ENCODE results near the gene LEPROT.
A peak's percentile ranks its signal among the peaks of the same experiment; 100 is the strongest.
"Not testable (repeated sequence)": the region's sequence is repeated elsewhere in the genome, so short reads cannot be mapped to it uniquely, and the experiment has no call there.

The LEPROT gene, protein sequence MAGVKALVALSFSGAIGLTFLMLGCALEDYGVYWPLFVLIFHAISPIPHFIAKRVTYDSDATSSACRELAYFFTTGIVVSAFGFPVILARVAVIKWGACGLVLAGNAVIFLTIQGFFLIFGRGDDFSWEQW

DNA sequence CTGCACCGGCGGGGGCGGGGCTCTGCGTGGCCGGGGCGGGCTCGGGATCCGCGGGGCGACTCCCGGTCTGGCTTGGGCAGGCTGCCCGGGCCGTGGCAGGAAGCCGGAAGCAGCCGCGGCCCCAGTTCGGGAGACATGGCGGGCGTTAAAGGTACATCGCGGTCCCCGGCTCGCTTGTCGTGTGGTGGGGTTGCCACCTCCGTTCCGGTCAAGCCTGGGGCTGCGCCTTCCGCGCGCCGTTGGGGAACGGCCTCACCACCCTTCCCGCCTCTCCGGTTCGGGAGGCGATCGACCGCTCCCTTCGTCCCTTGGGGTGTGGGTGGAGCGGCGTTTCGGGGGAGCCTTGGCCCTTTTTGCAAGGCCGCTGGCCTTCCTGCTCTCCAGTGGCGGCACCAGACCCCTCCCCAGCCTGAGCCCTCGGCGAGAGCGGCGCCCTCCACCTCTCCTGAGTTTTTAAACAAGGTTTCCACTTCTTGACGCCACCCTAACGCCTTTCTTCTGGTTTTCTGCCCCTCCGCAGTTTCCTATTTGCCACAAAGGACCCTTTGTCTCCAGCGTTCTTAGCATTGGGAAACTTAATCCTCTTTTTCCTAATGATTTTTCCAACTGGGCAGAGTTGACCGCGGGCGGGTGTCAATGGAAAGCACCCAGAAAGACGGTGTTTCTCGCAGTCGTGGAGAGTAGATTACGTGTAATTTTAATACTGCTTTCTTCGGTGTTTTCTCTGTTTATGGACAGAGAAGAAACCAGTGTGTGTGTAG, at the start of gene LEPROT, which contains the start of gene LEPR:
TSS of gene LEPROT (plus strand) at position 79 of the 761 bp plus-strand sequence. CDS start at position 136, 57 bp downstream.
TSS of gene LEPR (plus strand) at position 79 of the 761 bp plus-strand sequence. CDS start 144,898 bp downstream, outside the sequence.
- peak; percentile 86 for DNase-seq (ENCODE audit: low read depth, low spot score)

DNA sequence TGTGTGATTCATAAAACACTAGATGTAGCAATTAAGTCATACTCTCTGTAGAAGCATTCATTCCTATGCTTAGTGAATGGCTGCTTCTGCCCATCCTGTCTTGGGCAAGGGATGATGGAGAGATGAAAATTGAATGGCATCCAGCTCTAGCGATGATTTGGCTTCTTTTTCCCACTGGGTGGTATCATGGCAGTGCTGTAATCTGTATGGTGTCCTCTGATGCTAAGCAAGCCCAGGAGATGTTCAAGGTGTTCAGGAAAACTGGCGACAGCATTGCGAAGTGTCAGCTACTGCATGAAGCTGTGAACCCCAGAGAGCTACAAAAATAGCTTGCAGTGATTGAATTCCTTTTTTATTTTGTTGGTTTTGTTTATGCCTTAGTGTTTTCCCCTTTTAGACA, 48.9 kb upstream of the LEPROT start:
- DNase-seq (ENCODE audit: low read depth, low spot score) = no peak

DNA sequence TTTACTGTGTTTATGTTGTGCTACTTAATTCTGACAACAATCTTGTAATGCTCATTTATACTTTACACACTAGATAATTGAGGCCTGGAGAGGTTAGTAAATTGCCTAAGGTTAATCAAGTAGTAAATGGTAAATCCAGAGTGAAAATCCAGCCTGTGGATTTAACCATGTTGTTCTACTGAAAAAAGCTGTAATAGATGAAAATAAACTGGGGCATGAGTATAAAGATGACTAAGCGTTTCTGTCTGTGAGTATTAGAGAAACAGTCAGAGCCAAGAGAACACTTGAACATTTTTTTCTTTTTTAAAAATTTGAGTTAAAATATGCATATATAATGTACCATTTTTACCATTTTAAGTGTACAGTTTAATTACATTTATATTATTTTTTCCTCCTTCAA, 47.9 kb upstream of the LEPROT start:
- DNase-seq (ENCODE audit: low read depth, low spot score) = no peak

DNA sequence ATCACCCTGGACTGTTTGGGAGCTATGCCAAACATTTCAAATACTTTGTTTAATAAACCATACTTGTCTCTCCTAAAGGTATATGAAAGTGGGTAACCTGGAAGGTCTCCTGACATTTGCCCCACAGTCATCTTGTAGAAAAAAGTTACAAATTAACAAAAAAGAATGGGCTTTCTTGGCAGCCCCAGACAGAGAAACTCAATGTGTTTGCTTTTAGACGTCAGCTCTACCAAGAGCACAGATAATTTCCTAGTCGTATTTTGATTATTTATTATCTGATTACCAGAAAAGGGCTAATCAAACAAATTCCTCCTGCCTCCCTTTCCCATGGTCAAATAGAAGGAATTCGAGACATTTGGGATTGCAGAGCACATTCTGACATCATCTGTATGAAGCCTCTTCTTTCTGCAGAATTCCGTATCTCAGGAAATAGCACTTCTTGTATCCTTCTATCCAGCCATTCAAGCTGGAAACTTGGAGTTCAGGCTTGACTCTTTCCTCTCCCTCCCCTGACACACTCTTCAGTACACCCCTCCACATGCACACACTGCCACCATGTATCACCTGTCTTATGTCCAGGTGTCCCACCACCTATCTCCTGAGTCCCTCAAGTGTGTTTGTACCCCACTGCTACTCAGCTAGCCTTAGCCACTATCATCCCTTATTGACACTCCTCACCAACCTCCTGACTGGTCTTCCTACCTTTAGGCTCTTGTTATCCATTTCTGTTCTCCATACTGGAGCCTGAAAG, 42.8 kb upstream of the LEPROT start:
- no peak for DNase-seq (ENCODE audit: low read depth, low spot score)

DNA sequence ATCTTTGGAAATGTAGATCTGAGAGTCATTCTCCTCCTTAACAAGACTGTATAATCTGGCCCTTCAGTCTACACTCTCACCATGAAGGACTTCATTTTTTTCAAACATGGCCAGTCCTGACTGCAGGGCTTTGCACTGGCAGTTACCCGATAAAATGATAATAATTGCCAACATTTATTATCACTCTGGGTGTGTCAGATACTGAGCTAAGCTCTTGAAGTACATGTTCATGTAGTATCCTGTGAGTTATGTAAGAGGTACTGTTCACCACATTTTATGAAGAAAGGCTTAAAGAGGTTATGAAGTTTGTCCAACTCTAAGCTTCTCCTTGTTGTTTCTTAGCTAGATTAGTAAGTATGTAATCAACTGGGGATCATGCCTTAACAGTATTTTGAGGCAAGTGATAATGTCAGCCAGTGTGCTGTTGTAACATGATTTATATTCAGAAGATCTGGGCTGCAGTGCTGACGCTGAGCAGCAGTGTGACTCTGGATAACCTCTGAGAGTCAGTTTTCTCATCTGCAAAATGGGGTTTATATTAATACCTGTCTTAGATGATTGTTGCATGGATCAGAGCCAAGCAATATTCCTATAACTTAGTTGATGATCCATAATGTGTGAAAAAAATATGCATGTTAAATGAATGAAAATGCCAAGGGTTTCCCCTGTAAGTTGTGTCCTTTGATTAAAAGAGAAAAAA, 42.1 kb upstream of the LEPROT start:
- no peak for DNase-seq (ENCODE audit: low read depth, low spot score)

DNA sequence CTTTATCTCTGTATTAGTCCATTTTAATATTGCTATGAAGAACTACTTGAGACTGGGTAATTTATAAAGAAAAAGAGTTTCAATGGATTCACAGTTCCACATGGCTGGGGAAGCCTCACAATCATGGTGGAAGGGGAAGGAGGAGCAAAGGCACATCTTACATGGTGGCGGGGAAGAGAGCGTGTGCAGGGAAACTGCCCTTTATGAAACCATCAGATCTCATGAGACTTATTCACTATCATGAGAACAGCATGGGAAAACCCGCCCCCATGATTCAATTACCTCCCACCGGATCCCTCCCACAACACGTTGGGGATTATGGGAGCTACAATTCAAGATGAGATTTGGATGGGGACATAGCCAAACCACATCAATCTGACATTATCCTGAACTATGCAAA, 36.0 kb upstream of the LEPROT start:
- DNase-seq (ENCODE audit: low read depth, low spot score) = not testable (repeated sequence)

DNA sequence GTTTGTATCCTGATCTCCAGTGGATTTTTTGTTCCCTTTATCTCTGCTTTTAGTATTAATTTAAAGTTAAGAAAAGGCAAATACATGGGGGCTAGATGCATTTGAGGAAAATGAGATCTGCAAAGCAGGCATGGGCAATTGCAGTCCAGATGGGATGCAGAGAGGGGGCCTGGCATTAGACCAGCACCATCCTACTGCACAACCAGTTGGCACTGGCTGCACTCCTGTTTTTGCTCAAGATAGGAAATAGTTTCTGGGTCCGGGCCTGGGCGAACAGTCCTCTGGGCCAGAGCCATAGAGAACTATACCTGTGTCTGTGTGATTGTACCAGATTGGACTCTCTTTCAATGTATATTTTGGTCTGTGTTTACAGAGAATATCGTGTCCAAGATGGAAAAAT, 34.0 kb upstream of the LEPROT start:
- DNase-seq (ENCODE audit: low read depth, low spot score) = no peak

DNA sequence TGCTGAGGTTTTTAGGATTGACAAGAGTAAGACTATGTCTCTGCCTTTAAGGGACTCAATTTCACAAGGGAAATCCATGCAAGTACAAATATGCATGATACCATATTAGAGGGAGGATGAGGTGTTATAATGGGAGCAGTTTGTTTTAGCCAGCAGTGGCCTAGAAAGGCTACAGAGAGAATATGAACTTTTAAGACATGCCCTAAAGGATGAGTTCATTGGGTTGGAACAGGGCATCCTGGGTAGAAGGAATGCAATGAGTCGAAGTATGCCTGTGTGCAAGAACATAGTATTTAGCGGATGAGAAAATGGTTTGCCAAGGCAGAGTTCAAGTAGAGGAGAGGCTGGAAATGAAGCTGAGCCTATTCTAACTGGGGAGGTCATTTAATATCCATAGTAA, 32.6 kb upstream of the LEPROT start:
- no peak for DNase-seq (ENCODE audit: low read depth, low spot score)

DNA sequence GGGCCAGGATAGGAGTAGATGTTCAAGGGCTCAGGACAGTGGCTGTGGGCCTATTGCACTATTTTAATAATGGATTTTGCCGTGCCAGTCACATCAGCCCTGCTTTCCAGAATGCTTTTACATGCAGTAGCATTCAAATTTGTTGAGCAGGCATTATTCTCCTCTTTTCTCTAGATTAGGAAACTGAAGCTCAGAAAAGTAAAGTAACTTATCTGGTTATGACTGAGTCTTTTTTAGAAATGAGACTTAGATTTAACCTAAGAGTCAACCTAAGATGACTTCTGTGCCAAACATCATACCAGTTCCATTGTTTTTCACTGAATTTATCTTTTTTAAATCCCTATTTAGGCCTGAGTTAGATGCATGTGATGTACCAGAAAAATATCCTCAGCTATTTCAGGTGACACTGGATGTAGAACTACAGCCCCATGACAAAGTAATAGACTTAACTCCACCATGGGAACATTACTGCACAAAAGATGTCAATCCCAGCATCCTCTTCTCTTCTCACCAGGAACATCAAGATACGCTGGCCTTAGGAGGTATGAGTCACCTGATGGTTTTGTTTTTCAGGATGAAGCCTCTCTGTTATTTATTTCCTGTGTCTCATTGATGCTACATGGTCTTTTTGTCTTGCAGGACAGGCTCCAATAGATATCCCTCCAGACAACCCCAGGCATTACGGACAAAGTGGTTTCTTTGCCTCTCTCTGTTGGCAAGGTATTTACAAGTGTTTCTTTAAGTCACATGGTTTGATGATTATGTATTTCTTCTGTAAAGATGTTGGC, 31.4 kb upstream of the LEPROT start:
- DNase-seq (ENCODE audit: low read depth, low spot score) = no peak

DNA sequence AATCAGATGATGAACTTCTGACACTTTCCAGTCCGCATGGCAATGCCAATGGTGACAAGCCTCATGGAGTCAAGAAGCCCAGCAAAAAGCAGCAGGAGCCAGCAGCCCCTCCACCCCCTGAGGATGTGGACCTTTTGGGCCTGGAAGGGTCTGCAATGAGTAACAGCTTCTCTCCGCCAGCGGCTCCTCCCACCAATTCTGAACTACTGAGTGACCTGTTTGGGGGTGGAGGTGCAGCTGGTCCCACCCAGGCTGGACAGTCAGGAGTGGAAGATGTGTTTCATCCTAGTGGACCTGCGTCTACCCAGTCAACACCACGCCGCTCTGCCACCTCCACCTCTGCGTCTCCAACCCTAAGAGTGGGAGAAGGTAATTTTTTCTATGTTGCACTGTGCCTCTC, 28.0 kb upstream of the LEPROT start:
- DNase-seq (ENCODE audit: low read depth, low spot score) = no peak

DNA sequence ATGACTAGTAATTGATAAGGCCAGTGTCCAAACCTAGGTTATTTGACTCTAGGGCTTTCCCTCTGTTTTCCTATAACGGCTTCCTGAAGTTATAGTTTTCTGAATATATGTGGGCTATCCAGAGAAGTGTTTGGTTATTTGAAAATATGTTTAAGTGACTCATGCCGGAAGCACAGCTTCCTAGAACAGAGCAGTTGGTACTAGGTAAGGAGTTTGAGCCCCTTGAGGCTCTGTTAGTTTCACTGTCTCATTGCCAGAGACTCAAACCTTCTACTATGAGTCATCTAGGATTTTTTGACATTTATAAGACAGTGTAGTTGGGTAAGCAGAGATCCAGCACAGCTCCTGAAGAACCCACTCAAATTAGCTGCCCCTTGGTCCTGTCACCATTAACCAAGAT, 27.1 kb upstream of the LEPROT start:
- no peak for DNase-seq (ENCODE audit: low read depth, low spot score)

DNA sequence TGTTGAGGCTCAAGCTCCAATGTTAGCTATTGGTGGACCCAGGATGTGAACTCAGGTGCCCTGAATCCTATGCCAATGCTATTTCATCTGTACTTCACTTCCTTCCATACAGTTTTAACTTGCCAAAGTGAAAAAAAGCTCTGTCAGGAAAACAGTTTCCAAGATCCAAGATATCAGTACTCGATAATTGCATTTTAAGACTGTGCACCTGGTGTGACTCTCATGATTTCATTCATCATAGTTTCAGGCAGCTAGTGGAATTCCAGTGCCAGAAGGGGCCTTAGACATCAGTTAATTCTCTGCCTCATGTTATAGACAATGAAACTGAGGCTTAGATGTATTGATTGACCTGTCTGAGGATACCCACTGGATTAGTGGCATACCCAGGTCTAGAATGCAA, 26.5 kb upstream of the LEPROT start:
- DNase-seq (ENCODE audit: low read depth, low spot score) = no peak

DNA sequence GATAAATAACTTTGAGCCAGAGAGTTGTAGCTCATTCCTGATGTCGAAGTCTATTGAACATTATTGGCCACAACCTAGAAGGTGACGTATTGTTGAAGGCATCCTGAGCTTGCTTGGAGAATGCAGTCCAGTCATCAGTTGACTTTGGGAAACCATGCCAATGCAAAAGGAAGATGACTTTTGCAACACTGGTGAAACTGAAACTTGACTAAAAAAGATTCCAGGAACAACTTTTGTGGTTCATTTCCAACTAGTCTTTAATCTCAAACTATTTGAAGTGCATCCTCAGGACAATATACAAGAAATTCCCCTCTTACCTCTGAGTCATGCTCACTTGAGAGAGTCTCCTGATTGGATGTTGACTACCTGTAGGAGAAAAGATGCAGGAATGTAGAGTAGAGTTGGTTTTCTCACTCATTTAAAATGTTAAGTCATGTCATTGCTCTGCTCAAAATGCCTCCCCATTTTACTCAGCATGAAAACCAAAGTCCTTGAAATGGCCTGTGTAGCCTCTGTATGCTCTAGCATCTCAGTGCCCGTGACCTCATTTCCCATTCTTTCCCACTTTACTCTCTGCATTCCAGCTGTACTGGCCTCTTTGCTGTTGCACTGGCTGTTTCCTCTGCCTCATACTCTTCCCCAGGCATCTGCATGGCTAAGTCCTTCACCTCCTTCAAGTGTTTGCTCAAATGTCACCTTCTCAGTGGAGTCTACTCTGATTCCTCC, 24.4 kb upstream of the LEPROT start:
- DNase-seq (ENCODE audit: low read depth, low spot score) = no peak

DNA sequence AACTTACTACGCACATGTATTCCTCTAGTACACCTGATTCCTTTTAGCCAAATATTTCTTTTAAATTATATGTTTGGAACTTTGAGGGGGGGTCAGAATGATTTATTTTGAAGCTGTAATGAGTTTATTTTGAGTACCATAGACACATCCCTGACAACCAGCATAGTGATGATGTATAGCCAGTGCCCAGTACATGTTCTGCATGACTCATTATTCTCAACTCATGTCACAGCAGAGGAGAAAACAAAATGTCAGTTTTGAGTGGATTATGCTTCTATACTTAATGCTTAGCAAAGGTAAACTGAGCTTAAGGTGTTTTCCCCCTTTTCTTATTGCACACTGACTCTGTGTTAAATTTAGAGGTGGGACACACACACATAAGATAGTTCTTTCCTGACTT, 22.4 kb upstream of the LEPROT start:
- DNase-seq (ENCODE audit: low read depth, low spot score) = no peak

DNA sequence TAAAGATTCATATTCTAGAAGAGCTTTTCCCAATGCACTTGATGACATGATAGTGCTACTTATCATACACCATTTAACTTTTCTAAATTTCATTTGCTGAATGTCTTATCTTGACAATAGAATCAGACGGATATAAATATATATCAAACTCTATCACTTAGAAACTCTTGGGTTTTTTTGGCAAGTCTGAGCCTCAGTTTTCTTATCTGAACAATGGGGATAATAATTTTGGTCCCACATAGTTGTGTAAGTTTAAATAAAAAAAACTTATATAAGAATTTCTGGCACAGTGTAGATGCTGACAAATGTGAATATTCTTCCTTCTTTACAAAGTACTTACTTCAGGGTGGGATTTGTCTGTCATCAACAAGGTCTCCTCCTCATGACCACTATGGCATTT, 21.5 kb upstream of the LEPROT start:
- no peak for DNase-seq (ENCODE audit: low read depth, low spot score)

DNA sequence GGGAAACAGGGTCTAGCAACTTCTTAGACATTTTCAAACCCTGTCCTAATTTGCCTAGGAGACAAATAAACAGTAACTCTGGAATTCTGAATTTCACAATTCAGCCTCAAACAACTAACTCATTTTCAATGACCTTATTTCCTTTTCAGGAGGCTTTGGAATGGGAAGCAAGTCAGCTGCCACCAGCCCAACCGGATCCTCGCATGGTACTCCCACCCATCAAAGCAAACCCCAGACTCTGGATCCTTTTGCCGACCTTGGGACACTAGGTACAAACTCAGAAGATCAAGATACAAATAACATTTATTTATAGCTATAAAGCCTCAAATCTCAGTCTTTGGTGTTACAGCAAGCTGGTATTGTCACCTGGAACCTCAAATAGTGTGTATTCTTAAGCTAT, 18.9 kb upstream of the LEPROT start:
- no peak for DNase-seq (ENCODE audit: low read depth, low spot score)

DNA sequence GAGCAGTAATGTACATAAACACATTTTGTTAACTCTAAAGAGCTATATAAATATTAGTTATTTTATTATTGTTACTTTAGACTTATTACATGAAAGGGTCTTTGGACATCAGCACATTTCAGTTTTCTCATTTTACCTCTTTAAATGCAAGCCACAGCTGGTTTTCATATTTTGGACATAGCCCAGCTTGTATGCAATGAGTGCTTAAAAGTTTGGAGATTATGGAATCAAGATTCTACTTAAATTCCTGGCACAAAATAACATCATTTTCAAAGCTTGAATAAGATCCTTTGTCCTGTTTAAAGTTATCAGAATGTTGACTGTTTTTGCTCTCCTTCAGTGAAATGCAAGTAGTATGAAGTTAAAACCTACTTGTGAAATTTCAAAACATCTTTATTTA, 15.5 kb upstream of the LEPROT start:
- no peak for DNase-seq (ENCODE audit: low read depth, low spot score)

DNA sequence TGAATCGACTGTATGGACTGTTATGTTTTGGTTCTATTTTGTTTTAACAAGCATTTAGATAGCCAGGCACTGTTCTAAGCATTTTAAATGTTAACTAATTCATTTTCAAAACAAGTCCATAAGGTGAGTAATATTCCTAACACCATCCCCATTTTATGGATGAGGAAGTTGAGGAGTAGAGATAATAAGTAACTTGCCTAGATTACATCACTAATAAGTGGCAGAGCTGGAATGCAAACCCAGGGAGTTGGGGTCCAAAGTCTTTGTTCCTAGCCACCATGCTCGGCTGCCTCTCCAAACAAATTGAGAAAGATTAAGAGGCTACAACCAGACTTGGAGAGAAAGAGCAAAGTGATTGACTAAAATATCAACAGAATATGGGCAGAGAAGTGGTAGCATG, 12.6 kb upstream of the LEPROT start:
- DNase-seq (ENCODE audit: low read depth, low spot score) = no peak

DNA sequence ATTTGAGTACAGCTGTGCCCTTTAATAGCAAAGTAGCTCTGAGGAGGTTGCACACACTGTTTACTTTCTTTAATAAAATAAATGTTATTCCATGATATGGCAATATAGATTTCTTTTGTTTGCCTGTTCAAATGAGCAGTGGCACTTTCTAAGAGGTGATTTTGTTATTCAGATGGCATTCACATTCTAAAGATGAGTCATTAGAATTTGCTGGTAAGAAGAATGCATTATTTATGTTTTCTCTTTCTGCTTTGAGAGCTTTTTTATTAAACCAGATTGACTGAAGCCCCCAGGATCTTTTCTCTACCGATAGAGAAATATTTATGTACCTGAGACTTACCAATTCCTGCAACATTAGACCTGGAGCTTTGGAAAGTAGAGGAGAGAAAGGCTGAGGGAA, 11.2 kb upstream of the LEPROT start:
- no peak for DNase-seq (ENCODE audit: low read depth, low spot score)

DNA sequence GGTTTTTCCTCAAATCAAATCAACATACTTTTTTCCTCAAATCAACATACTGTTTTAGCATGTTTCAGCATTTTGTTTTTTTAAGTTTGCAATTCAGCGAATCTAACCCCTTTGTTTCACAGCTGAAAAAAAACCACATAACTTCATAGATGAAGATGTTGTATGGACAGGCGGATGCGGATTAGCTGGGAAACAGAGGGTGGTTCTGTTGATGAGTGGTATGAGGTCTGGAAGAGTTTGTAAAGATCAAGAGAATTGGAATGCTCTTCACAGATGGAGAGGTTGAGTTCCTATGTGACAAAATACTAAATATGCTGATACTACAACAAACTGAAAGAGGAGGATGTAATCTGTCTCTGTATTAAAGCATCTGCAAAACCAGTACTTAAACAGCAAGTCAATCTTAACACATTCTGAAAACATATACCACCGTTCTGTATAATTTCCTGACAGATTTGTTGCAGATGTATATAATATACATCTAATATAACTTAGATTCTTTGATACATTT, 10.6 kb upstream of the LEPROT start:
- DNase-seq (ENCODE audit: low read depth, low spot score) = no peak

All from ELF-1 (cell line).